HFFc6 (cell line): Measurements from ENCODE around the gene RPL10. TPM values are rescaled to one million over a fixed set of nuclear protein-coding genes. Genes with fewer than 3 reads are reported as not detected.
A peak's percentile ranks its signal among the peaks of the same experiment; 100 is the strongest.

Source experiments
- DNase-seq: peaks from one replicate; pipeline ENCODE4 v3.0.0-alpha.2; 2018
- H3K27ac Mint-ChIP-seq: 2 replicates; pipeline ENCODE4 v1.8.0; 2020; ENCODE audit warnings: mild to moderate bottlenecking, mixed read lengths
- H3K27me3 Mint-ChIP-seq: 2 replicates; pipeline ENCODE4 v1.8.0; 2021; ENCODE audit warnings: mild to moderate bottlenecking, moderate library complexity, mixed read lengths; ENCODE audit not compliant: insufficient read depth
- H3K36me3 Mint-ChIP-seq: 2 replicates; pipeline ENCODE4 v1.8.0; 2021; ENCODE audit warnings: low read depth, mixed read lengths
- H3K4me1 Mint-ChIP-seq: 2 replicates; pipeline ENCODE4 v1.8.0; 2020; ENCODE audit warnings: low read depth, mixed read lengths
- H3K4me3 Mint-ChIP-seq: 2 replicates; pipeline ENCODE4 v1.8.0; 2020; ENCODE audit warnings: mild to moderate bottlenecking, moderate library complexity, mixed read lengths
- H3K9me3 Mint-ChIP-seq: 2 replicates; pipeline ENCODE4 v1.8.0; 2020; ENCODE audit warnings: mild to moderate bottlenecking, mixed read lengths
- microRNA-seq: library from miRNA; unstranded; fragments of <30 nt; microRNA quantifications from one replicate; pipeline ENCODE4, GENCODE V29; 2019
- total RNA-seq, 6 experiments: library from RNA; stranded (reverse); fragmentation: NEBNext Ultra II Directional; extraction: Animal tissue kit (Norgen Biotek cat#: 25700); gene quantifications; 2 replicates in 1 of 6; 3 replicates in 5 of 6; pipeline ENCODE4 v1.2.3, GENCODE V29; 2021
- TF ChIP-seq, protein P1 (sequence below): fragments of 200-600 bp; sonication (generic); IDR thresholded peaks from 2 replicates; pipeline ENCODE4 v1.5.0; 2021; ENCODE audit warnings: antibody characterized with exemption, mild to moderate bottlenecking

Gene RPL10
- total RNA-seq, 6 experiments from 2014 or later, result 1,764 to 1,978 (median 1,934) TPM

DNA sequence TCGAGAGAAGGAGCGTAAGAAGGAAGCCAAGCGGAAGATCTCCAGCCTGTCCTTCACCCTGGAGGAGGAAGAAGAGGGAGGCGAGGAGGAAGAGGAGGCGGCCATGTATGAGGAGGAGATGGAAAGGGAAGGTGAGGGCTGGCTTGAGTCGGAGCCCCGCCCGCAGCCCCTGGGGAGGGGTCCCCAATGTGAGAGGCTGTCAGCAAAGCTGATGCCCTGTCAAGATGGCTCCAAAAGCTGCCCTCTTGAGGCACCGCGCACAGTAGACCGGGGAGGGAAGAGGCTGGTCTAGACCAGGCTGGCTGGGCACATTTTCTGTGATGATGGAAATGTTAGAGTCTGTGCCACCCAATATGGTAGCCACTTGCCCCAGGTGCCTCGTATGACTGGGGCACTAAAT lies 48.3 kb downstream of the RPL10 start:
- no peaks in the 10 kb centered on the region for H3K9me3 Mint-ChIP-seq
- H3K4me3 Mint-ChIP-seq, result no peak overlapping the region
- H3K36me3 Mint-ChIP-seq, result no peaks in the 10 kb centered on the region
- no peaks in the 10 kb centered on the region for H3K27me3 Mint-ChIP-seq
- no peak for DNase-seq
- TF ChIP-seq, protein P1, sequence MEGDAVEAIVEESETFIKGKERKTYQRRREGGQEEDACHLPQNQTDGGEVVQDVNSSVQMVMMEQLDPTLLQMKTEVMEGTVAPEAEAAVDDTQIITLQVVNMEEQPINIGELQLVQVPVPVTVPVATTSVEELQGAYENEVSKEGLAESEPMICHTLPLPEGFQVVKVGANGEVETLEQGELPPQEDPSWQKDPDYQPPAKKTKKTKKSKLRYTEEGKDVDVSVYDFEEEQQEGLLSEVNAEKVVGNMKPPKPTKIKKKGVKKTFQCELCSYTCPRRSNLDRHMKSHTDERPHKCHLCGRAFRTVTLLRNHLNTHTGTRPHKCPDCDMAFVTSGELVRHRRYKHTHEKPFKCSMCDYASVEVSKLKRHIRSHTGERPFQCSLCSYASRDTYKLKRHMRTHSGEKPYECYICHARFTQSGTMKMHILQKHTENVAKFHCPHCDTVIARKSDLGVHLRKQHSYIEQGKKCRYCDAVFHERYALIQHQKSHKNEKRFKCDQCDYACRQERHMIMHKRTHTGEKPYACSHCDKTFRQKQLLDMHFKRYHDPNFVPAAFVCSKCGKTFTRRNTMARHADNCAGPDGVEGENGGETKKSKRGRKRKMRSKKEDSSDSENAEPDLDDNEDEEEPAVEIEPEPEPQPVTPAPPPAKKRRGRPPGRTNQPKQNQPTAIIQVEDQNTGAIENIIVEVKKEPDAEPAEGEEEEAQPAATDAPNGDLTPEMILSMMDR, result no peak
- H3K27ac Mint-ChIP-seq, result no peak overlapping the region
- H3K4me1 Mint-ChIP-seq, result peaks cover 11% of the 10 kb centered on the region; the same call in 1 of the 2 replicates

DNA sequence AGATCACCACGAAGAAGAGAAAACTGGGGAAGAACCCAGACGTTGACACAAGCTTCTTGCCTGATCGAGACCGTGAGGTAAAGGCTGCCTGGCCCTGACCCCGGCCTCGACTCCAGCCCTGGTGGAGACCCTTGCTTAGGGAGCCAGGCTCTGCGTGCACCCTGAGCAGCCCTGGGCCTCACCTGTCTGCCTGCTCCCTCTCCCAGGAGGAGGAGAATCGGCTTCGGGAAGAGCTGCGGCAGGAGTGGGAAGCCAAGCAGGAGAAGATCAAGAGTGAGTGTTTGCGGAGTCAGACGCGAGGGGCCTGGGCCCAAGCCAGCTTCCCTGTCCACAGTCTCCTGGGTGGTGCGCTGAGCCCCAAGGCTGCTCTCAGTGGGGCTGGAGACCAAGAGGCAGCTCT lies 50.3 kb downstream of the RPL10 start:
- H3K9me3 Mint-ChIP-seq, result no peaks in the 10 kb centered on the region
- no peak for DNase-seq
- no peak overlapping the region for H3K27ac Mint-ChIP-seq
- no peak overlapping the region for H3K4me3 Mint-ChIP-seq
- no peaks in the 10 kb centered on the region for H3K27me3 Mint-ChIP-seq
- TF ChIP-seq, protein P1, result no peak
- no peaks in the 10 kb centered on the region for H3K36me3 Mint-ChIP-seq
- peaks cover 8% of the 10 kb centered on the region; the same call in 1 of the 2 replicates for H3K4me1 Mint-ChIP-seq

DNA sequence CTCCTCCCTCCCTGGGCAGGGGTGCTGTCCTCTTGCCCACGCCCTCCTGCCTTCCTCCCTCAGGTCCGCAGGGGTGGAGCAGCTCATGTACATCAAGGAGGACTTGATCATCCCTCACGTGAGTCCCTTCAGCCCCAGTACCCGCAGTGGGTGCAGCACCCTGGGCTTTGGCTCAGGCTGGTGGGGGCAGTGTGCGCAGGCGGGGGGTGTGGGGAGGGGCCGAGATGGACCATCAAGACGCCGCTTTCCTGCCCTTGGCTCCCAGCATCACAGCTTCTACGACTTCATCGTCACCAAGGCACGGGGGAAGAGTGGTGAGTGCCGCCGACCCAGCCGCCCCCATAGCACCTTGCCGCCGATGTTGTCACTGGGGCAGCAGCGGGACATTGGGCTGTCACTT lies 51.4 kb downstream of the RPL10 start:
- Mint-ChIP-seq H3K27ac (no peak overlapping the region), H3K36me3 (peaks cover 5% of the 10 kb centered on the region; the same call in 1 of the 2 replicates), H3K9me3 (no peaks in the 10 kb centered on the region), H3K4me3 (no peak overlapping the region), H3K27me3 (peaks cover under 1% of the 10 kb centered on the region; the same call in 1 of the 2 replicates), H3K4me1 (peaks cover 6% of the 10 kb centered on the region; the same call in 1 of the 2 replicates)
- TF ChIP-seq, protein P1, result no peak
- DNase-seq, result no peak

DNA sequence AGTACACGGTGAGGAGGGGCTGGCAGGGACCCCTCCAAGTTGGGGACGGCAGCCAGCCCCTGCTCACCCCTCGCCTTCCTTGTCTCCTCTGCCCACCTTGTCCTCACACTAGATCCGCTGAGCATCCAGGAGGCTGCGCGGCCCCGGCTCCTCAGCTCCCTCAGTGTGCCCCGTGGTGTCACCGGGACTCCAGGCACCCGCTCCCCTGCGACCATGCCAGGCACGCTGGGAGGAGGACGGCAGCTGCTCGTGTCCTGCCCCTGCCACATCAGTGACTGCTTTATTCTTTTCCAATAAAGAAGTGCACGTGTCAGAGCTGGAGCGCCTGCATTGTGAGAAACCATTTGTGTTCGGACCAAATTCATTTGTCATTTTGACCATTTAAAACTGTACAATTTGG lies 52.1 kb downstream of the RPL10 start:
- no peak for DNase-seq
- Mint-ChIP-seq H3K4me3 (no peak overlapping the region), H3K36me3 (peaks cover 7% of the 10 kb centered on the region; the same call in 1 of the 2 replicates), H3K9me3 (no peaks in the 10 kb centered on the region), H3K4me1 (peaks cover 6% of the 10 kb centered on the region; the same call in 1 of the 2 replicates), H3K27me3 (peaks cover 2% of the 10 kb centered on the region; the same call in 1 of the 2 replicates), H3K27ac (no peak overlapping the region)
- TF ChIP-seq, protein P1, result no peak

Small RNAs within 50 kb of the gene (microRNA-seq; reads per million reads assigned to microRNA genes)
- gene MIR6858, result 114 reads per million, percentile 51 among the genes with 10 or more reads in this experiment

Other genes with a start within 250 kb of the RPL10 start
- not detected for gene OPN1MW, start 215.8 kb upstream of the RPL10 start, total RNA-seq
- gene OPN1MW2, start 178.6 kb upstream of the RPL10 start, total RNA-seq, result not detected
- not detected for gene OPN1MW3, start 140.8 kb upstream of the RPL10 start, total RNA-seq
- not detected for gene TEX28, start 103.3 kb upstream of the RPL10 start, total RNA-seq
- gene TKTL1, start 102.6 kb upstream of the RPL10 start, total RNA-seq, result not detected
- 1,000 to 10,000 TPM; 2,260 to 2,886 (median 2,666) TPM for gene FLNA, start 23.7 kb upstream of the RPL10 start, total RNA-seq
- 100 to 1,000 TPM in 4 of 6 experiments, 10 to 100 TPM in 2; 84.8 to 119 (median 108) TPM for gene EMD, start 19.1 kb upstream of the RPL10 start, total RNA-seq
- 10 to 100 TPM; 74.8 to 96.3 (median 87.4) TPM for gene DNASE1L1, start 10.9 kb downstream of the RPL10 start, total RNA-seq
- 10 to 100 TPM; 13.0 to 17.3 (median 15.1) TPM for gene TAFAZZIN, start 13.2 kb downstream of the RPL10 start, total RNA-seq
- 100 to 1,000 TPM; 107 to 154 (median 123) TPM for gene ATP6AP1, start 30.3 kb downstream of the RPL10 start, total RNA-seq
- gene GDI1, start 38.8 kb downstream of the RPL10 start, total RNA-seq, result 100 to 1,000 TPM; 144 to 154 (median 147) TPM
- 100 to 1,000 TPM in 1 of 6 experiments, 10 to 100 TPM in 5; 77.3 to 103 (median 86.9) TPM for gene FAM50A, start 45.8 kb downstream of the RPL10 start, total RNA-seq
- gene PLXNA3, start 59.9 kb downstream of the RPL10 start, total RNA-seq, result 10 to 100 TPM; 66.2 to 98.7 (median 79.8) TPM
- gene LAGE3, start 80.9 kb downstream of the RPL10 start, total RNA-seq, result 10 to 100 TPM; 13.8 to 18.3 (median 17.4) TPM
- gene UBL4A, start 88.2 kb downstream of the RPL10 start, total RNA-seq, result 10 to 100 TPM; 26.7 to 31.6 (median 29.7) TPM
- 10 to 100 TPM; 34.6 to 46.5 (median 37.7) TPM for gene SLC10A3, start 92.3 kb downstream of the RPL10 start, total RNA-seq
- gene FAM3A, start 117.9 kb downstream of the RPL10 start, total RNA-seq, result 10 to 100 TPM; 56.9 to 67.8 (median 59.4) TPM
- gene G6PD, start 148.5 kb downstream of the RPL10 start, total RNA-seq, result 100 to 1,000 TPM; 119 to 226 (median 192) TPM
- gene IKBKG, start 149.2 kb downstream of the RPL10 start, total RNA-seq, result 10 to 100 TPM; 32.5 to 38.9 (median 37.5) TPM
- gene CTAG1A, start 186.8 kb downstream of the RPL10 start, total RNA-seq, result not detected
- not detected for gene CTAG1B, start 220.9 kb downstream of the RPL10 start, total RNA-seq